PC-3 (cell line): ENCODE data around the gene OR10J1.

Source experiments
- EZH2phosphoT487 ChIP-seq: fragments of 300-600 bp; sonication (generic); IDR thresholded peaks from 2 replicates; pipeline ENCODE4 v1.6.1; 2018; ENCODE audit warnings: mild to moderate bottlenecking, antibody characterized with exemption, low read length, borderline replicate concordance
- TF ChIP-seq, protein P1 (sequence below): fragments of 300-600 bp; sonication (generic); conservative IDR thresholded peaks from 2 replicates; pipeline ENCODE4 v1.5.1; 2017; ENCODE audit warnings: antibody characterized with exemption, low read depth, mild to moderate bottlenecking, low read length

GRCh38 chr1:159465191-159465603, 25.7 kb downstream of the OR10J1 start:
- TF ChIP-seq, protein P1, sequence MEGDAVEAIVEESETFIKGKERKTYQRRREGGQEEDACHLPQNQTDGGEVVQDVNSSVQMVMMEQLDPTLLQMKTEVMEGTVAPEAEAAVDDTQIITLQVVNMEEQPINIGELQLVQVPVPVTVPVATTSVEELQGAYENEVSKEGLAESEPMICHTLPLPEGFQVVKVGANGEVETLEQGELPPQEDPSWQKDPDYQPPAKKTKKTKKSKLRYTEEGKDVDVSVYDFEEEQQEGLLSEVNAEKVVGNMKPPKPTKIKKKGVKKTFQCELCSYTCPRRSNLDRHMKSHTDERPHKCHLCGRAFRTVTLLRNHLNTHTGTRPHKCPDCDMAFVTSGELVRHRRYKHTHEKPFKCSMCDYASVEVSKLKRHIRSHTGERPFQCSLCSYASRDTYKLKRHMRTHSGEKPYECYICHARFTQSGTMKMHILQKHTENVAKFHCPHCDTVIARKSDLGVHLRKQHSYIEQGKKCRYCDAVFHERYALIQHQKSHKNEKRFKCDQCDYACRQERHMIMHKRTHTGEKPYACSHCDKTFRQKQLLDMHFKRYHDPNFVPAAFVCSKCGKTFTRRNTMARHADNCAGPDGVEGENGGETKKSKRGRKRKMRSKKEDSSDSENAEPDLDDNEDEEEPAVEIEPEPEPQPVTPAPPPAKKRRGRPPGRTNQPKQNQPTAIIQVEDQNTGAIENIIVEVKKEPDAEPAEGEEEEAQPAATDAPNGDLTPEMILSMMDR: no peak
- TF ChIP-seq EZH2phosphoT487: no peak
